Mesenchymal stem cell (in vitro differentiated cells and primary cell): ENCODE measurements around the gene AHCYL2.

Experiments used
- DNase-seq: peaks from one replicate; pipeline ENCODE4 v3.0.0-alpha.2; 2013
- H2AFZ ChIP-seq: one replicate; pipeline ENCODE4 v1.6.1; 2013; ENCODE audit warnings: low read depth, mild to moderate bottlenecking, control low read depth, inconsistent platforms, low read length, moderate library complexity
- H2AK5ac ChIP-seq: 2 replicates; pipeline ENCODE4 v1.6.1; 2013; ENCODE audit warnings: low read length, moderate library complexity, mild to moderate bottlenecking, inconsistent platforms; ENCODE audit not compliant: severe bottlenecking
- H2BK120ac ChIP-seq: one replicate; pipeline ENCODE4 v1.6.1; 2013; ENCODE audit warnings: low read depth, mild to moderate bottlenecking, inconsistent platforms, low read length, moderate library complexity
- H2BK12ac ChIP-seq, 2 experiments: one replicate each; pipeline ENCODE4 v1.6.1; 2013; ENCODE audit warnings: inconsistent platforms in 2 of 2, low read length in 2 of 2, mild to moderate bottlenecking in 2 of 2, moderate library complexity in 2 of 2, control low read depth in 1 of 2
- H2BK15ac ChIP-seq: one replicate; pipeline ENCODE4 v1.6.1; 2013; ENCODE audit warnings: mild to moderate bottlenecking, low read depth, inconsistent platforms; ENCODE audit not compliant: poor library complexity, severe bottlenecking
- H2BK5ac ChIP-seq: 2 replicates; pipeline ENCODE4 v1.6.1; 2013; ENCODE audit warnings: low read depth, mild to moderate bottlenecking, low read length, control low read depth, inconsistent platforms; ENCODE audit not compliant: poor library complexity, severe bottlenecking
- H3K14ac ChIP-seq, 2 experiments: one replicate each; pipeline ENCODE4 v1.6.1; 2013; ENCODE audit warnings: inconsistent platforms in 2 of 2, low read length in 2 of 2, control low read depth in 1 of 2, mild to moderate bottlenecking in 1 of 2, moderate library complexity in 1 of 2
- H3K18ac ChIP-seq, 2 experiments: one replicate each; pipeline ENCODE4 v1.6.1; 2013; ENCODE audit warnings: inconsistent platforms in 2 of 2, low read length in 2 of 2, control low read depth in 1 of 2, low read depth in 1 of 2, mild to moderate bottlenecking in 1 of 2
- H3K23ac ChIP-seq, 2 experiments: one replicate each; pipeline ENCODE4 v1.6.1; 2013; ENCODE audit warnings: inconsistent platforms in 2 of 2, low read length in 2 of 2, mild to moderate bottlenecking in 2 of 2, moderate library complexity in 2 of 2, control low read depth in 1 of 2
- H3K27ac ChIP-seq: 2 replicates; pipeline ENCODE4 v1.5.1; 2013; ENCODE audit warnings: mild to moderate bottlenecking, moderate library complexity, low read length, control low read depth, inconsistent platforms; ENCODE audit not compliant: poor library complexity, severe bottlenecking
- H3K27me3 ChIP-seq, 2 experiments: 2 replicates each; pipeline versions ENCODE4 v1.6.1 to v1.7.0; 2013; ENCODE audit warnings: low read length in 2 of 2, mild to moderate bottlenecking in 2 of 2, moderate library complexity in 2 of 2, control low read depth in 1 of 2, inconsistent platforms in 1 of 2; ENCODE audit not compliant: control insufficient read depth in 1 of 2, insufficient read depth in 1 of 2
- H3K36me3 ChIP-seq, 2 experiments: 2 replicates each; pipeline versions ENCODE4 v1.6.1 to v1.7.0; 2013; ENCODE audit warnings: low read length in 2 of 2, control low read depth in 1 of 2, inconsistent platforms in 1 of 2, low read depth in 1 of 2, mild to moderate bottlenecking in 1 of 2; ENCODE audit not compliant: insufficient read depth in 2 of 2, control insufficient read depth in 1 of 2
- H3K4ac ChIP-seq, 2 experiments: one replicate each; pipeline ENCODE4 v1.6.1; 2013; ENCODE audit warnings: inconsistent platforms in 2 of 2, low read length in 2 of 2, mild to moderate bottlenecking in 2 of 2, moderate library complexity in 2 of 2, control low read depth in 1 of 2, low read depth in 1 of 2
- H3K4me1 ChIP-seq: 2 replicates; pipeline ENCODE4 v1.6.1; 2013; ENCODE audit warnings: low read depth, low read length, control low read depth; ENCODE audit not compliant: control insufficient read depth, insufficient read depth
- H3K4me2 ChIP-seq: 2 replicates; pipeline ENCODE4 v1.6.1; 2013; ENCODE audit warnings: low read length, mild to moderate bottlenecking, inconsistent platforms; ENCODE audit not compliant: poor library complexity, severe bottlenecking
- H3K4me3 ChIP-seq, 2 experiments: 2 replicates each; pipeline versions ENCODE4 v1.5.1 to v1.7.0; 2013; ENCODE audit warnings: low read length in 2 of 2, mild to moderate bottlenecking in 2 of 2, control low read depth in 1 of 2, low read depth in 1 of 2; ENCODE audit not compliant: insufficient read depth in 1 of 2
- H3K79me1 ChIP-seq: replicated peaks from 2 replicates; pipeline ENCODE4 v1.6.1; 2013; ENCODE audit warnings: mild to moderate bottlenecking, control low read depth, low read length, inconsistent platforms; ENCODE audit not compliant: poor library complexity, severe bottlenecking
- H3K9ac ChIP-seq: 2 replicates; pipeline ENCODE4 v1.7.0; 2013; ENCODE audit warnings: mild to moderate bottlenecking, low read length, moderate library complexity
- H3K9me3 ChIP-seq: 2 replicates; pipeline ENCODE4 v1.7.0; 2013; ENCODE audit warnings: mild to moderate bottlenecking, low read length; ENCODE audit not compliant: control insufficient read depth
- H4K8ac ChIP-seq: one replicate; pipeline ENCODE4 v1.6.1; 2013; ENCODE audit warnings: inconsistent platforms, mild to moderate bottlenecking, low read length, moderate library complexity
- H4K91ac ChIP-seq: one replicate; pipeline ENCODE4 v1.6.1; 2013; ENCODE audit warnings: mild to moderate bottlenecking, low read length, inconsistent platforms
- WGBS: methylation state at CpG from one replicate; pipeline ENCODE4 v1.1.7; 2013; ENCODE audit warnings: mixed read lengths; 5-methylcytosine and 5-hydroxymethylcytosine counted together

AHCYL2 gene

DNA sequence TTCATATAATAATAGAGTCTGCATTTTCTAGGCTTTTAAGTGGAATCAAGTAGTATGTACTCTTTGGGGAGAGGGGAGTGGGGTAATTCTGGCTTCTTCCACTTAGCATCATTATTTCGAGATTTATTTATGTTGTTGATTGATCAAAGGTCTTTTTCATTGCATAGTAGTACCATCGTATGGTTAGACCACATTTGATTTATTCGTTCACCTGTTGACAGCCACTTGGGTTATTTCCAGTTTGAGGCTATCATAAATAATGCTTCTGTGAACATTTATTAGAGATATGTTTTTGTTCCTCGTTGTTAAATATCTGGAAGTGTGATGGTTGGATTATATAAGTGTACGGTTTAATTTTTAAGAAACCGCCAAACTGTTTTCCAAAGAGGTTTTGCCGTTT is 52.8 kb downstream of the AHCYL2 start:
- H3K4me2 ChIP-seq, result no peak overlapping the region
- no peak overlapping the region for H2BK15ac ChIP-seq
- no peak overlapping the region for H2AK5ac ChIP-seq
- H3K27me3 ChIP-seq, result no peaks in the 10 kb centered on the region
- H4K8ac ChIP-seq, result no peak overlapping the region
- H2AFZ ChIP-seq, result no peak overlapping the region
- no peak overlapping the region for H2BK12ac ChIP-seq
- H2BK5ac ChIP-seq, result no peak overlapping the region
- H3K4me1 ChIP-seq, result no peaks in the 10 kb centered on the region
- H3K9ac ChIP-seq, result no peak overlapping the region
- H3K9me3 ChIP-seq, result peaks cover 9% of the 10 kb centered on the region
- no peak overlapping the region for H3K27ac ChIP-seq
- H4K91ac ChIP-seq, result no peak overlapping the region
- no peak overlapping the region for H3K14ac ChIP-seq
- peaks cover 0 to 4% of the 10 kb centered on the region in 2 experiments for H3K36me3 ChIP-seq
- H2BK120ac ChIP-seq, result no peak overlapping the region
- 63% methylated on average over 3 of the region's 7 CpGs for WGBS
- H3K79me1 ChIP-seq, result peaks cover 5% of the 10 kb centered on the region
- H3K18ac ChIP-seq, result no peak overlapping the region
- no peak overlapping the region for H3K23ac ChIP-seq
- no peak overlapping the region for H3K4ac ChIP-seq
- no peak overlapping the region for H3K4me3 ChIP-seq
- no peak for DNase-seq

GRCh38 chr7:129278688-129279087 is 53.9 kb downstream of the AHCYL2 start:
- H3K27ac ChIP-seq, result no peak overlapping the region
- no peak overlapping the region for H2BK15ac ChIP-seq
- H3K4me1 ChIP-seq, result peaks cover 2% of the 10 kb centered on the region
- H2AK5ac ChIP-seq, result no peak overlapping the region
- no peak for DNase-seq
- H3K4me3 ChIP-seq, result no peak overlapping the region
- peaks cover 6% of the 10 kb centered on the region for H3K9me3 ChIP-seq
- no peak overlapping the region for H3K18ac ChIP-seq
- H2BK12ac ChIP-seq, result no peak overlapping the region
- no peaks in the 10 kb centered on the region for H3K27me3 ChIP-seq
- no peak overlapping the region for H3K14ac ChIP-seq
- H2AFZ ChIP-seq, result no peak overlapping the region
- no peak overlapping the region for H3K4me2 ChIP-seq
- H3K79me1 ChIP-seq, result peaks cover 8% of the 10 kb centered on the region
- no peak overlapping the region for H4K8ac ChIP-seq
- no peak overlapping the region for H2BK5ac ChIP-seq
- H2BK120ac ChIP-seq, result no peak overlapping the region
- H3K23ac ChIP-seq, result no peak overlapping the region
- peaks cover 0 to 4% of the 10 kb centered on the region in 2 experiments for H3K36me3 ChIP-seq
- H3K4ac ChIP-seq, result no peak overlapping the region
- H3K9ac ChIP-seq, result no peak overlapping the region
- no peak overlapping the region for H4K91ac ChIP-seq
- WGBS, result 100% methylated on average over 1 of the region's 2 CpGs

DNA sequence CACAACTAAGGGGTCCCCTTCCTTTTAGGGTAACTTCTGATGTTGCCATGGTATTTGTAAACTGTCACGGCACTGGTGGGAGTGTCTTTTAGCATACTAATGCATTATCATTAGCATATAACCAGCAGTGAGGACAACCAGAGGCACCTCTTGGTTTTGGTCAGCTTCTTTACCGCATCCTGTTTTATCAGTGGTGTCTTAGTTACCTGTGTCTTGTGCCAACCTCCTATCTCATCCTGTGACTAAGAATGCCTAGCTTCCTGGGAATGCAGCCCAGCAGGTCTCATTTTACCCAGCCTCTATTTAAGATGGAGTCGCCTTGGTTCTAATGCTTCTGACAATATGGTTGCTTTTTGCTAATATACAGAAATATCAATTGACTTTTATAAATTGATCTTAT is 54.9 kb downstream of the AHCYL2 start:
- H4K8ac ChIP-seq, result no peak overlapping the region
- no peak overlapping the region for H3K4me3 ChIP-seq

DNA sequence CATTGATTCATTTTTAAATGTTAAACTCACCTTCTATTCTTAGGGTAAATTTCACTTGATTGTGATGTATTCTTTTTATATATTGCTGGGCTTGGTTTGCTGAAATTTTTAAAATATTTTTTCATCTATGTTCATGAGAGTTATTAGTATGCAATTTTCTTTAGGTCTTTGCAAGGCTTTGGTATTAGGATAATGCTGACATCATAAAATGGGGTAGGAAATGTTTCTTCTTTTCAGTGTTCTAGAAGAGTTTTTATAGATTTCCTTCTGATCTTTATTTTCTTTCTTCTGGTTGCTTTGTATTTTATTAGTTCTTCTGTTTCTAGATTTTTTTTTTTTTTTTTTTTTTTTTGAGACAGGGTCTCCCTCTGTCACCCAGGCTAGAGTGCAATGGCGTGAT is 56.3 kb downstream of the AHCYL2 start:
- Histone ChIP-seq H3K23ac (no peak overlapping the region), H3K79me1 (peaks cover 5% of the 10 kb centered on the region), H2BK5ac (no peak overlapping the region), H2BK15ac (no peak overlapping the region), H3K27me3 (no peaks in the 10 kb centered on the region), H3K4me1 (peaks cover 2% of the 10 kb centered on the region), H4K91ac (no peak overlapping the region), H3K4ac (no peak overlapping the region), H3K9me3 (no peaks in the 10 kb centered on the region), H3K4me3 (no peak overlapping the region), H3K36me3 (no peaks in the 10 kb centered on the region), H2AFZ (no peak overlapping the region), H3K9ac (no peak overlapping the region), H3K4me2 (no peak overlapping the region), H2BK12ac (no peak overlapping the region), H3K18ac (no peak overlapping the region), H3K27ac (no peak overlapping the region), H2BK120ac (no peak overlapping the region), H4K8ac (no peak overlapping the region), H2AK5ac (no peak overlapping the region), H3K14ac (no peak overlapping the region)
- WGBS, result 100% methylated on average over 1 of the region's 1 CpG
- DNase-seq, result no peak

More for the DNA sequence above, 54.9 kb downstream of the AHCYL2 start:
- Histone ChIP-seq H3K23ac (no peak overlapping the region), H3K9ac (no peak overlapping the region), H3K9me3 (no peaks in the 10 kb centered on the region), H2BK15ac (no peak overlapping the region), H3K4ac (no peak overlapping the region), H4K91ac (no peak overlapping the region), H2BK120ac (no peak overlapping the region), H3K36me3 (no peaks in the 10 kb centered on the region), H3K14ac (no peak overlapping the region), H2BK5ac (no peak overlapping the region), H3K4me1 (peaks cover 2% of the 10 kb centered on the region), H3K79me1 (peaks cover 5% of the 10 kb centered on the region), H2AFZ (no peak overlapping the region), H3K4me2 (no peak overlapping the region), H3K27ac (no peak overlapping the region), H2BK12ac (no peak overlapping the region), H3K18ac (no peak overlapping the region), H3K27me3 (no peaks in the 10 kb centered on the region), H2AK5ac (no peak overlapping the region)
- WGBS, result 98% methylated on average over 2 of the region's 3 CpGs
- DNase-seq, result no peak
